Right ventricle myocardium superior (tissue), 1 donor: ENCODE data around the gene SPEM2. TPM values are rescaled to one million over a fixed set of nuclear protein-coding genes. Genes with fewer than 3 reads are reported as not detected.
A peak's percentile ranks its signal among the peaks of the same experiment; 100 is the strongest.
"Not testable (repeated sequence)": the region's sequence is repeated elsewhere in the genome, so short reads cannot be mapped to it uniquely, and the experiment has no call there.

Source experiments
- ATAC-seq: fragments of 200-7000 bp; cut with Tn5 transposase; one replicate; pipeline ENCODE4 v1.9.1; 2020; ENCODE audit warnings: mild to moderate bottlenecking; ENCODE audit not compliant: poor library complexity
- DNase-seq: peaks from one replicate; pipeline ENCODE4 v3.0.0-alpha.2; 2020
- intact Hi-C: fragments of 100-400 bp; cut with DNase I; formaldehyde crosslinking; loops from one replicate; pipeline ENCODE4 v1.11.2; 2022
- total RNA-seq: library from RNA; stranded (reverse); fragmentation: NEBNext Ultra II Directional; extraction: Animal tissue kit (Norgen Biotek cat#: 25700); gene quantifications from one replicate; pipeline ENCODE4 v1.2.1, GENCODE V29; 2021
- donor health status: DM: no; HTN: yes; CAD: no; lungs with severe emphysema.

SPEM2 gene
- total RNA-seq, 1 donor from 2014 or later: not detected

DNA sequence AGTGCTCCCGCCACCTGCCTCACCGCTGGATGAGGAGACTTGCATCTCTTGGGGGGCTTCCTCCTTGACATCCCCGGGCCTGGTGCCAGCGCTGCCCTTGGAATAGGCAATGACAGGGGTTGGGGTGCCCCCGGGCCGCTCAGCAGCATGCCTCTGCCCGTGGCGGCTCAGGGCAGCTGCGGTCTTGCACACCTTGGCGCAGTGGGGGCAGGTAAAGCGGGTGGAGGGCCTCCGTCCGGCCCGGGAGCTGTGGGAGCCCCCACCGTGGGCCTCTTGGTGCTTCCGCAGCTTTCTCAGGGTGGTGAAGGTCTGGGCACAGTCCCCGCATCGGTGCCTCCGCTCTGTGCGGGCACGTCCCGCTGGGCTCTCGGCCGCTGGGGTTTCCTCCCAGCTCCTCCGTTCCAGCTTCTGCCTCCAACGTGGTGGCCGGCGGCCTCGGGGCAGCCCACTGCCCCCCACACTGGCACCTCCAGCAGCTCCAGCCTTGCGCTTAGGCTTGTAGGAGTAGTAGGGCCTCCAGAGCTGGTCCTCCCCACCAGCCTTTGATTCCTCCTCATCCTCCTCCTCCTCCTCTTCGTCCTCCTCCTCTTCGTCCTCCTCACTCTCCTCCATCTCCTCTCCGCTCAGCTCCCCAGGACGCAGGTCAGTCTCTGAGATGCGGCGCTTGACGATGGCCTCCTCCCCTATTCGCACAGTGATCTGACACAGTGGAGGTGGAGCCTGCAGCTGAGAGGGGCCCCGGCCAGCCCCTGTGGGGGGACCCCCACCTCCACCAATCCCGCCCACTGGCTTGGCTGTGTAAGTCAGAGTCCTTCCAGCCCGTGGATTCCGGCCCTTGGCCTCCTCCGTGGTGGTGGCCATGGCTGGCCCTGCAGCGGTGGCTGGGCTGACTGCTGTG is 37.3 kb downstream of the SPEM2 start:
- no peak for DNase-seq

GRCh38 chr17:7463372-7463846 is 38.0 kb downstream of the SPEM2 start:
- ATAC-seq: no peak
- intact Hi-C loops: no loop called here
- DNase-seq: no peak

More for the DNA sequence above, 37.3 kb downstream of the SPEM2 start:
- ATAC-seq: no peak
- intact Hi-C loops: no loop called here

GRCh38 chr17:7464081-7464480 is 38.7 kb downstream of the SPEM2 start:
- ATAC-seq: no peak
- no peak for DNase-seq
- intact Hi-C loops: no loop called here

DNA sequence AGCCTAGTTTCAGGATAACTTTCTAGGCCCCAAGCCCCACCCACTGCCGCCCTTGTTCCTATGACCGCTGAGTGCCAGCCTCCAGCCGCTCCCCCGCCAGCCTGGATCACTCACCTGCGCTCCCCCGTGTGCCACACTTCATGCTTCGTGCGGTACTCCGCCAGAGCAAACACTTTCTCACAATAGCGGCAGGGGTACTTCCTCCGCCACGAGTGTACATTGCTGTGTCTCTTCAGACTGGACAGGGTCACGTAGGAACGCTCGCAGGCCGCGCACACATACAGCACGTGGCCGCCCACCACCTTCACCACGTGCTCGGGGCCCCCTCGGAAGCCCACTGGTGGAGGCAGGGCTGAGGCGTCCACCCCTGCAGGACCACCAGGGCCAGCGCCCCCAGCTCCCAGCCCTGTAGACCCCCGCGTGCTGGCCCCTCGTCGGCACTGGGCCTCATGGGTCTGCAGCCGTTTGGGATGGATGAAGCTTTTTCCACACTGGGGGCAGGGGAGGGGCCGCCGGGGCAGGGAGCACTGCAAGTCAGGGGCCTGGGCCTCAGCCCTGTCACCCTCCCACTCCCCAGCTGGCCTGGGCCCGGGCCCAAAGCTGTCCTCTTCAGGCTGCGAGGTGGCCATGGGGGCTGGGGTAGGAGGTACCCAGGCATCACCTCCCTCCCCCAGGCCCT is 40.3 kb downstream of the SPEM2 start:
- ATAC-seq (no peak), DNase-seq (no peak)
- intact Hi-C loops: no loop called here

- ATAC-seq: no peak
- no peak for DNase-seq
- intact Hi-C loops: no loop called here
Measured at GRCh38 chr17:7466318-7466638, 40.9 kb downstream of the SPEM2 start.

- intact Hi-C loops: no loop called here
- DNase-seq: peak; percentile 88
- ATAC-seq: peak; percentile 62
Measured at GRCh38 chr17:7466639-7467341, 41.4 kb downstream of the SPEM2 start.

GRCh38 chr17:7467498-7467897 is 42.1 kb downstream of the SPEM2 start:
- no peak for ATAC-seq
- no peak for DNase-seq
- intact Hi-C loops: no loop called here

- DNase-seq (no peak), ATAC-seq (no peak)
- intact Hi-C loops: no loop called here
Measured at GRCh38 chr17:7468290-7468689, 42.9 kb downstream of the SPEM2 start.

DNA sequence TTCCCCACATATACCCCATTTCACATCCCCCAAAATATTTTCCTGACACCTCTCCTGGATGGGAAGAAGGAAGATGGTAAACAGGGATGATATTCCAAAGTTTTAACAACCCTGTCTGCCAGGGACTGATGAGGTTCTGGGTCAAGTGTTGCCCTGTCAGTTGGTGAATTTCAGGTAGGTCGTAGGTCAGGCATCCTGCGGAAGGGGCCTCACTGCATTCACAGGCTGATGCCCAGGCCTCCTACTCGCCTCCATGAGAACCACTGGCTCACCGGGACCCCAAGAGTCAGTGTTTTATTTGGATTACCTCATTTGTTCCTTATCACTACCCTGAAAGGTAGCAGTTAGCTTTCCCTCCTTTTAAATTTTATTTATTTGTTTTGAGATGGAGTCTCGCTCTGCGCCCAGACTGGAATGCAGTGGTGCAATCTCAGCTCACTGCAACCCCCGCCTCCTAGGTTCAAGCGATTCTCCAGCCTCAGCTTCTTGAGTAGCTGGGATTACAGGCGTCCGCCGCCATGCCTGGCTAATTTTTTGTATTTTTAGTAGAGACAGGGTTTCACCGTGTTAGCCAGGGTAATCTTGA is 43.5 kb downstream of the SPEM2 start:
- intact Hi-C loops: no loop called here
- ATAC-seq (no peak), DNase-seq (no peak)

- intact Hi-C loops, ATAC-seq: not testable (repeated sequence)
- peak; percentile 36 for DNase-seq
Measured at GRCh38 chr17:7469843-7470242, 44.4 kb downstream of the SPEM2 start.

DNA sequence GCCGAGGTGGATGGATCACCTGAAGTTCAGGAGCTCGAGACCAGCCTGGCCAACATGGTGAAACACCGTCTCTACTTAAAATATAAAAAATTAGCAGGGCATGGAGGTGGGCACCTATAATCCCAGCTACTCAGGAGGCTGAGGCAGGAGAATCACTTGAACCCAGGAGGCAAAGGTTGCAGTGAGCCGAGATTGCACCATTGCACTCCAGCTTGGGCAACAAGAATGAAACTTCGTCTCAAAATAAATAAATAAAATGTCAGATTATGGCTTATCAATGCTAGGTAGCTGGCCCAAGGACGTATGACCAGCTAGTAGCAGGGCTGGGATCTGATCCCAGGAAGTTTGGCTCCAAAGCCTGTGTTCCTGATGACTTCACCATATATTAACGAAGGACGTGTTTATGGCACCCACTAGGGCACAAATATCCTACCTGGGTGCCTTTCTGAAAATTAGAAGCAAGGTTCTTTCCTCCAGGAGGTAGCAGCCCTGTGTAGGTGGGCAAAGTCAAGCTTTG is 45.1 kb downstream of the SPEM2 start:
- intact Hi-C loops, ATAC-seq: not testable (repeated sequence)
- peak; percentile 6 for DNase-seq

DNA sequence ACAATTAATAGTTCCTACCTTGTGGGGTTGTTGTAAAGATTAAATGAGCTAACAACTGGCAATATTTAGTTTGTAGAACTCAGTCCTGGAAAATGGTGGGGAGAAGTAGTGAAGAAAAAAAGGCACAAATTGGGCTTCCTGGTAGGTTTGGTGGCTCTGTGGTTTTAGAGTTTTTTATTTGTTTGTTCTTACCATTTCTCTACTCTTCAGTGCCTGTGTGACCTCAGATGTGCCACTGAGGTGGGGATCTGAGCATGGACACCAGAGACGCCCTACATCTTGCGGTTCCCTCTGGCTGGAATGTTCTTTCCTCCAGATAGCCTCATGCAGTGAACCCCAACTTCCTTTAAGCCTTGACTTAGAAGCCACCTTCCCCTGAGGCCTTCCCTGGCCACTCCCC is 46.3 kb downstream of the SPEM2 start:
- ATAC-seq (no peak), DNase-seq (no peak)
- intact Hi-C loops: no loop called here

DNA sequence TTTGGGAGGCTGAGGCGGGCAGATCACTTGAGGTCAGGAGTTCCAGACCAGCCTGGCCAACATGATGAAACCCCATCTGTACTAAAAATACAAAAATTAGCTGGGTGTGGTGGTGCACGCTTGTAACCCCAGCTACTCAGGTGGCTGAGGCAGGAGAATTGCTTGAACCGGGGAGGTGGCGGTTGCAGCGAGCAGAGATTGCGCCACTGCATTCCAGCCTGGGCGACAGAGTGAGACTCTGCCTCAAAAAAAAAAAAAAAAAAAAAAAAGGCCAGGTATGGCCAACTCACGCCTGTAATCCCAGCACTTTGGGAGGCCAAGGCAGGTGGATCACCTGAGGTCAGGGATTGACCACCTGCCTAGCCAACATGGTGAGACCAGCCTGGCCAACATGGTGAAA is 49.4 kb downstream of the SPEM2 start:
- intact Hi-C loops, ATAC-seq: not testable (repeated sequence)
- DNase-seq: peak; percentile 34

DNA sequence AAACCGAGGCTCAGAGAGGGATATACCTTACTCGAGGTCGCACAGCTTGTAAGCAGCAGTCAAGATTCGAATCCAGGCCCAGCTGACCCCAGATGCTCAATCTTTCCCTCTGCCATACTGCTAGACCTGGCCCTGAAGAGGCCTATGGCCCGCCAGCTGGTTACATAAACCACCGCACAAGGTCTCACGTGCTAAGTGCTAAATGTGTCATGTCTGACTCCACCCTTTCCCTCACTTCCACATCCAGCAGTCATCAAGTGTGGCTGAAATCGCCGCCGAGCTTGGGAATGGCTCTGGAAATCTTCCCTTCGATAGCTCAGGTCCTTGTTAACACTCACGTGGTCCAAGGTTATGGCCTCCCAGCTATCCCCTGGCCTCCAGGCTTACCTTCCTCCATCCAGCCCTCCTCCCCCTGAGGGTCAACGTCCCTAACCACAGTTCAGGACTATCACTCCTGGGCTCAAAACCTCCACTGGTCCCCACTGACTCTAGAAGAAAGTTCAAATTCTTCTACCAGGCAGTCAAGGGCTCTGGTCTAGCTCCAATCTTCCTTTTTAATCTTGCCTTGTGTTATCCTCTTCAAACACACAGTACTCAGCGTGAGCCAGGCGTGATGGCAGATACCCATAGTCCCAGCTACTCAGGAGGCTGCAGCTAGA is 50.5 kb downstream of the SPEM2 start:
- ATAC-seq: peak; percentile 53
- intact Hi-C loops: no loop called here

GRCh38 chr17:7476494-7476893 is 51.1 kb downstream of the SPEM2 start:
- no peak for ATAC-seq
- intact Hi-C loops: no loop called here
- peak; percentile 2 for DNase-seq

More for the DNA sequence above, 50.5 kb downstream of the SPEM2 start:
- peak; percentile 73 for DNase-seq

DNA sequence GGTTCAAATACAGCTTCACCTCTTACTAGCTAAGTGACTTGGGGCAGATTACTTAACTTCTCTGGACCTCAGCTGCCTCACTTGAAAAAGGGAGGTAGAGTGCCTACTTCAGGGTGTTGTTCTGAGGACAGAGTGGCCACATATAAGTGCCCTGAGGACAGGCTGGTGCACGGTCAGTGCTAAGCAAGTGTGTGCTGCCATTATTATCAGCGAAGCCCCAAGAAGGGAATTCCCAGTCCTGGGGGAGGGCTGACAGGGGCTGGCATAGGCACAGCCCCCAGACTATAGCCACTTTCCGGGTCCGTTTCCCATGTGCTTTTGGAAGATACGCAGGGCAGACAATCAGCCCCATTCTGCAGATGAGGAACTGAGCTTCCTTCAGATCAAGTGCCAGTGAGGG is 51.5 kb downstream of the SPEM2 start:
- intact Hi-C loops: no loop called here

More for the DNA sequence above, 51.5 kb downstream of the SPEM2 start:
- DNase-seq (peak; percentile 33), ATAC-seq (no peak)
